GDM1 (cell line): ENCODE measurements around the gene RBPJL.
A peak's percentile ranks its signal among the peaks of the same experiment; 100 is the strongest.

Source experiments
- DNase-seq: peaks from one replicate; lab custom pipeline; 2025; lab: John Stamatoyannopoulos, UW

RBPJL gene

DNA sequence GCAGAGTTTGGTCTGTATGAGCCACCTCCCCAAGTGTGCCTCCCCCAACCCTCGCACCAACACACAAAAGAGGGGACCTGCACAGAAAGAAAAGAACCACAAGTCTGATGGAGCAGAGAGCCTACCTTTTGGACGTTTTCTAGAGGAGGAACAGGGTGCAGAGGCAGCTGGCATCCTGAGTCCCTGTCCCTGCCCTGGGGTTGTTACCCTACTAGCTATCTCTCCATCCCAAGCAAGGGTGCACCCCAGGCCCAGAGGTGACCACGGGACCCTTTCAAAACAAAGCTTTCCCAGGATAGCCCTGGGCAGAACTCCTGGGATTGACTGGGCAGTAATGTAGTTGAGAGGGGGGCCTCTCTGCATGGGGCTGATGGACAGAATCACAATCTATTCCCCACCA, 11.2 kb downstream of the RBPJL start:
- no peak for DNase-seq

DNA sequence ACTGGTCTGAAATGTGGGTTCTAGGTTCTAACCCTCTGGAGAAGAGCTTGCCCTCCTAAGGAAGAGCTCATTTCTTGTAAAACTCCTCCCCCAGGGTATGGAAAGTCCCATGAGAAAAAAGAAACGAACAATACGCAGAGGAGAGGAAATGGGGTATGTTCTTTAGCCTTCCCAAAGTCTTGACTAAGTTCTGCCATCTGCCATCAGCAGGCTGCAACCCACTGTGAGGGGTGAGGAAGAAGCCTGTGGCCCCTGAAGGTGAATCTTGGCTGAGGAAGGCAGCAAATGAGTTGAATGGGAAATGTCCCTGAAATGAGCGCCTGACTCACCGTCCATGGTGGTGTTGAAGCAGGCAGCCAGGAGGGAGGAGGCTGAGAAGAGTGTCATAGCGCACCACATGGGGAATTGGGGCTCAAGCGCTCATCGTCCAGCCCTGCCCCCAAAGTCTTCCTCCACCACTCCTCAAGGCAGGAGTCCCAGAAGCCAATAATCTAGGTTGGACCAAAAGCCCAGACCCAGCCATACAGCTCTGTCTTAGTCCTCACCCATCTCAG, 11.8 kb downstream of the RBPJL start:
- DNase-seq, result no peak

DNA sequence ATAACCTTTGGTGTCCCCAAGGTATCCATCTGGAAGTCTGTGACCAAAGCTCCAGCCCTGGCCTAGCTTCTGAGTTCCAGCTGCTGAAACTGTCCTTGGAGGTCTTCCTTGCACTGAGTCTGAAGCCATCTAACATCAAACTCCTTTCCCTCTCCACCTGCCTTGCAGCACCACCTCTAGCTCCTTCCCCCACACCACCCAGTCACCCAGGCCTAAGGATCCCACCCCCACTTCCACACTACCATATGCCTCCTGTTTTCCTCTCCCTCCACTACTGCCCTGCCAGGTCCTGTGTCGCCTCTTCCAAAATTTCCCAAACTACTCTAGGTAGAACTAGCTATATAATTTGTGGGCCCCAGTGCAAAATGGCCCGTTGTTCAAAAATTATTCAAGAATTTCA, 12.3 kb downstream of the RBPJL start:
- no peak for DNase-seq

DNA sequence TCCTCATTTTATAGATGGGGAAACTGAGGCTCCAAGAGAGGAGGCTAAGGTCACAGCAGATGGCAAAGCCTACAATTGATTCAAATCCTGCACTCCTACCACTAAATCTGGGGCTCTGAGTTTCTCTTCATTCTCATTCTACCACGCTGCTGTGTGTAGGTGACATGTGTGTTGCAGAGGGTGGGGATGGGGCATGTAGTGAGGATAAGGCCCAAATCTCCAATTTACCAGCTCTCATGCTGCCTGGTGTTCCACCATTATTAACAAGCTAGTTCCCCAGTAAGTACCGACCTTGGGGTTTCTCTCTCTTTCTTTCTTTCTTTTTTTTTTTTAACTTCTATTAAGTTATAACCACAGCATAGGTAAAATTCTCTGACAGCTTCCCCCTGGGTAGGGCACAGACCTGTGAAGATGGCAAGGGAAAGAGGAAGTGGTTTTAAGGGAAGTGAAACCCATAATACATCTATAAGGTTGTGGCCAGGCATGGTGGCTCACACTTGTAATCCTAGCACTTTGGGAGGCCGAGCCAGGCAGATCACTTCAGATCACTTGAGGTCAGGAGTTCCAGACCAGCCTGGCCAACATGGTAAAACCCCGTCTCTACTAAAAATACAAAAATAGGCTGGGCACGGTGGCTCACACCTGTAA, 14.4 kb downstream of the RBPJL start:
- no peak for DNase-seq

DNA sequence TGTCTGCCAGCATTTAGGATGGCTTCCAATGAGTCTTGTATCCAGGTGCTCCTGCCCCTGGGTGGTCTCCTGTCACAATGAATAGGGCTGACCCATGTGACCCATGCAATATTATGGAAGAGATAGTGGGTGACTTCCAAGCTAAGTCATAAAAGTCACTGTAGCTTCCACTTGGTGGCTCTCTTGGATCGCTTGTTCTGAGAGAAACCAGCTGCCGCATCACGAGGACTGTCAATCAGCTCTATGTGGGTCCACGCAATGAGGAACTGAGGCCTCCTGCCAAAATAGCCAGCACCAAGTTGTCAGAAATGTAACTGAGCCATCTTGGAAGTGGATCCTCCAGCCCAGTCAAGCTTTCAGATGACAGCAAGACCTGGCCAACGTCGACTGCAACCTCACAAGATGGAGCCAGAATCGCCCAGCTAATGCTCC, 16.3 kb downstream of the RBPJL start:
- DNase-seq, result peak; percentile 62

DNA sequence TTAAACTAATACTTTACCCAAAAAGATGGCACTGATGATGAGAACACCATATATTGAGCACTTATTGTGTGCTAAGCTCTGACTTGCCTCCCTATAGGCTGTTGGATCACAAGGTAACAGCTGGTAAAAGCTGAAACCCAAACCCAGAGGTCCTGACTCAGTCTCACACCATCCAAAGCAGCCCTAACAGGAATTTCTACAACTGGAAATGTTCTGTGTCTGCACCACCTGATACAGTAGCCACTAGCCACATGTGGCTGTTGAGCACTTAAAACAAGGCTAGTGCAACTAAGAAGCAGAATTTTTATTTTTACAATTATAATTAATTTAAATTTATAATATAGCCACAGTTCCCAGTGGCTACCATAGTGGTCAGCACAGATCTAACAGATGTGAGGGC, 17.1 kb downstream of the RBPJL start:
- no peak for DNase-seq

DNA sequence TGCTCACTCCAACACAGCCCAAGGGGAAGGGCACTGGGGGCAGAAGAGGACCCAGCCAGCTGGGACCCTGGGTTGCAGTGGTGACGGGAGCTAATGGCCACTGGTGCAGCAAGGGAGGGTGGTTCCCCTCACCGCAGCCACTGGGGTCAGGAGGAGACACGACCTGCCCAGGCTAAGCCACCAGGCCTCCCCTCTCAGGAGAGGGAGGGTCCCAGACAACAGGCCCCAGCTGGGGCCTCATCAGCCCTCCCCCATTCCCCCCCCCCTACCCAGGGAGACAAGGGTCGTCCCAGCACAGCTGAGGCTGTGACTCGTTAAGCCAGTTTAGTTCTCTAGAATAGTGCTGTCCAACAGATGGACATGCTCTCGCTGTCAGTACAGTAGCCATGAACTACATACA, 18.7 kb downstream of the RBPJL start:
- no peak for DNase-seq

DNA sequence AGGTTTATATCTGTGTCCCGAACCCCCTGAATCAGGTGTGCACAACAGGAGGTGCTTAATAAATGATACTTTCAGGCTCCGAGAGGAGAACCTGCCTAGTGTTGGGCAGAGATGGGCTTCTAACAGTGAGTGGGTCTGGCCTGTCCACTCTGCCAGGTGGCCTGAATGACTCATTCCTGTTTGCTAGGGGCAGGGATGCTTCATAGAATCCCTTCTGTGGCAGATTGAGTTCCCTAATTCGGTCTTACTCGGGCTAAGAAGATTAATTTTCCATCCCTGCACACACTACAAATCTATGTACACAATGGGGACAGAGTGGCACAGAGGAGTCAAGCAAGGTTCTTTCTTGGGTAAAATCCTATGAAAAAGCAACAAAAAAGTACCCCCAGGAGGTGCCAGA, 21.8 kb downstream of the RBPJL start:
- no peak for DNase-seq

DNA sequence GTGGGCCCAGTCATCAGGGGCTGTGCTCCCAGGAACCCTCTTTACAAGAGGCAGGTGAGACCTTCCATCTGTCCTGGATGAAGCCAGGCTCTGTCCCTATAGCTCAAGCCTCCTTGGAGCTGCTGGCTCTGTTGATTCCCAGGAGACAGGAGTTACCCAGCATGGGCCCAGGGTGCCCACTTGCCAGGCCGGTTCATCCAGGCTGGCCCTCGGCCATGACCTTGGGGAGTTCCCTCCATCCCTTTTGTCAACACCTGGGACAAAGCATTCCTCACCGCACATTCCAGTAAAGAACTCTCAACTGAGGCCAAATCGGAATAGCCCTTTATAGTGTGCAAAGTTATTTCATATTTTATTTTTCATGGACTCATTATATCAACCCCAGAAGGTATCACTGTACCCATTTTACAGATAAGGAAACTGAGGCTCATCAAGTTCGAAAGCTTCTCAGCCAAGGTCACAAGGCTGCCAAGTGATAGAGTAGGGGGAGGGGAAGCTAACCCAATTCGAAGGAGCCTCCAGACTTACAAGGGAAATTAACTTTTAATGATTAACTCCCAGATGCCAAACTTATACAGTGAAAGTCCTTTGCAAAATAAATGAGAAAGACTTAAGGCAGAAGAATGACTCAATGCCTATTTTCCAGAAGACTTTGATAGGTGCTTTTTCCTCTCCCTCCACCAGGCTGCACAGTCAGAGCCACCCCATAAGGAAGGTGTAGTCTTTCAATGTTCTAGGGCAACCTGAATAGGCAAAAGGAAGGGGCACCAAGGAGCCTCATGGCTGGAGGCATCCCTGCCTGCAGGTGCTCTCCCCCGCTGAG, 23.1 kb downstream of the RBPJL start:
- no peak for DNase-seq

DNA sequence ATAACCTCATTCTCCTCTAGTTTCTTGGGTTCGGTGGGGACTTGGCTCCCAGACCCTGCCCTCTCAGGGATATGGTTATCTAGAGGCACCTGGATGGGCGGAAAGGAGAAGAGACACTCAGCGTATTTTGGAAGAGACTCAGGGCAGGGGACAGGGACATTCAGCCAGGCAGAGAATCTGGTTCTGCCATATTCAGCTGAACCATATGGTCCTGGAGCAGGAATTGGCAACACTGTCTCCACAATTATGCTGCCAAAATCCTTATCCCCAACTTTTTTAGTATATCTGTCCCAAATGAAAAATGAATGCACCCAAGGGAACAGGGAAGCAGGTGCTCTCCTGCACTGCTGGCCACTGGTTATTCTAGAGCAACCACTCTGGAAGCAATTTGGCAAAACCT, 23.8 kb downstream of the RBPJL start:
- DNase-seq, result no peak

DNA sequence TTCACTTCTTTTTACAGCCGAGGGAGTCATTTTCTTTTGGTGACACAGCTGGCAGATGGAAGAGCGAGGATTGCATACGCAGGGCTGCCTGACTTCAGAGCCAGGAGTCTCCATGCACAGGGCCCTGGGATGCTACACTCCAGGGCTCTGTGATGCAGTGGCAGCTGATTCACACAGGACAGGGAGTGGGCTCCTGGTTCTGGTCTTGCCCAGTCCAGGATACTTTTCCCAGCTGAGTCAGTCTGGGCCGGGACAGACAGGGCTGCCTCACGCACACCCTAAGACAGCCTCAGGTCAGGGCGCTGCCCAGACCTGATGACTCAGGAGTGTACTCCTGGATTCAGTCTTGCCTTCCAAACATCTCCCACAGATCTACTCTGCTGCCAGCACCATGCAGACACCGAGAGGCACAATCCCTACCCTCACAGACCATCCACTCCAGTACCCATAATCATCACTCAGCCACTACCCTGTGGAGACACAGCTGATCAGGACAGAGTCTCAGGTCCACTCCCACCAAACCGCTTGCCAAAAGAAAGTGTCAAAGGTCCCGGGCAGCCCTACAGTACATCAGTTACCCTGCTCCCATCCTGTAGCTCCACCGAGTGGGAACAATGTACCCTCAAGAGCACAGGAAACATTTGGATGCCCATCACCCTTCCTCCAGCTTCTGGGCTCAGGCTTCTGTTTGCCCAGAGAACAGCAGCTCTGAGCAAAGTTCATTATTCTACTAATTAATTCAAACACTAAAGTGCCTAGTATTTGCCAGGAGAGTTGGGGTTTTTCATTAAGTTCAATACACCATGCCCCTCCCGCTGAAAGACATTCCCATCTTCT, 30.1 kb downstream of the RBPJL start:
- no peak for DNase-seq

DNA sequence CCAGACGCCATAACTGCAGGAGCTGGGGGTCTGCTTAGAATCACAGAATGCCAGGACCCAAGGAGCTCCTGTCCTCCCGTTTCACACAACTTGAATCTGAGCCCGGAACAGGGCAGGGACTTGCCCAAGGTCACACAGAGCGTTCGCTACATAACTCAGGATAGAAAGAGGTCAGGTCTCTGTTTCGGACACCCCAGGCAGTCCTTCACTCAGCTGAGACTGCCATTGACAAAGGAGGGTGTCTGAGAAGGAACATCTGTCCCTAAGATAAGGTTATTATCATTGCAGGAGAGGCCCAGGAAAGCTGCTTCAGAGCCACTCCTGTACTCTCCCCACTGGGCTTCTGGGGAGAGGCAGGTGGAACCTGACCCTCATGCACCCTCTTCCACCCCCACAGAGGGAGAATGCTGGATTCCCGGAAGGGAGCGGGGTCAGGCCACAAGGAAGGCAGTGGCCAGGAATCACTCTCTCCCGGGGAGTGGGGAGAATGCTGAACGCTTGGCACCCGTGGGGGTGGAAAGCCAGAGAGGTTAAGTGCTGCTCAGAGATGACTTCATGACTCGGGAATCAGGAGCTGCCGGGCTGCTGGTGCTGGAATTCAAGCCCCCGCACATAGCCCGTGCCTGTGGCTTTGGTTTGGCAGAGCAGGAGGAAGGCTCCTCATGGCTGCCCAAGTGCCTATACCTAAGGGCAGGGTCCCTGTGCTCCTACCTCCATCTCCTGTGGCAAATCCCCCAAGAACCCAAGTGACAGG, 30.9 kb downstream of the RBPJL start:
- no peak for DNase-seq

DNA sequence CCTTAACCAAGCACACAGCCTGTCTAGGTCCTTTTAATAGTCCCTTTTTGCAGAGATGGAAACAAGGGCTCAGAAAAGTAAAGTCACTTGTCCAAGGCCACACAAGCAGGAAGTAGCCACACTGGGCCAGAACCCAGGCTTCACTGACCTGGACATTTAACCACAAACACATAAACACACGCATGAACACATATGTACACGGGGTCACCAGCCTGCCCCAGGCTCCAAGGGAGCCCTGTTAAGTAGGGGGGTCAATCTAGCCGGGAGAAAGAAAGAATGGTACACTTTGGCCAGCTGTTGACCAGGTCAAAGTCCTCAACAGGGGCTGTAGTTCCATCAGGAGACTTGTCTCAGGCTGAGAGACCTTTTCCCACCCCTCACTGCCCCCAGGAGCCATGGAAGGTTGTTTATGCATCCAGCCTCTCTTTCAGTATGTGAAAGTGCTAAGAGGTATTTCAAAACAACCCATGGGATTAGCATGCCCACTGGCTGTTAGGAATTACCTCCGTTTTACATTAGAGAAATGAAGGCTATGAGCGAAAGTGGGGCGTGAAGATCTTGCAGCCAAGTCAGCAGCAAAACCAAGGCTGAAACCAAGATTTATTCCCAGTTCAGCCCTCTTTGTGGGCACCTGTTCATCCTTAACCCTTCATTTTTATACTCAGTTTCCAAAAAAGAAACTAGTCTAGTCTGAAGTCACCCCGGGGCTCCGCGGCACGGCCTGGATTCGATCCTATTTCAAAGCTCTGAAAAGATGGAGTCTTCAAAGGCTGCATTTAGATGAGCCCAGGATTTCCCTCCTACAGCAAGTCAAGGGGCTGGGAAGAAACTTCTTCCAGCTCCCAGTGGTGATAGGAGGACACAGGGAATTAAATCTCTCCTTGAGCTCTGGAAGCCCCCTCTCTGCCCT, 31.7 kb downstream of the RBPJL start:
- DNase-seq, result no peak

DNA sequence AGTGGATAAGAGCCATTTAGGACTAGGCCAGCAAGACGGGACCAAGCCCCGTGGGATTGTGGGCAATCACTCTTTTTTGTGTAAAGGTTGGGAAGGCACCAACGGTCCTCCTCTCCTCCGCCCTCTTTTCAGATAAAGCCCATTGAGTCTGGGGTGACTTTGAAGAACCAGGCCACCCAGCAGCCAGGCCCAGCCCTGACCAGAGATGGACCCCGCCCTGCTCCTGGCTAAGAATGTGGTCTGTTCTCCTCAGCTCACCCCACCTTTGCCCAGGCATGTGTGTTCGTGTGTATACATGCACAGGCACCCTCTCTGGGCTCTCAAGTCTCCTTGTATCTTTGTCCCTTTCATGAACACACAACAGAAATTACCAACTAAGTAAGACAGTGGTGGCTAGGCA, 32.4 kb downstream of the RBPJL start:
- DNase-seq, result no peak

DNA sequence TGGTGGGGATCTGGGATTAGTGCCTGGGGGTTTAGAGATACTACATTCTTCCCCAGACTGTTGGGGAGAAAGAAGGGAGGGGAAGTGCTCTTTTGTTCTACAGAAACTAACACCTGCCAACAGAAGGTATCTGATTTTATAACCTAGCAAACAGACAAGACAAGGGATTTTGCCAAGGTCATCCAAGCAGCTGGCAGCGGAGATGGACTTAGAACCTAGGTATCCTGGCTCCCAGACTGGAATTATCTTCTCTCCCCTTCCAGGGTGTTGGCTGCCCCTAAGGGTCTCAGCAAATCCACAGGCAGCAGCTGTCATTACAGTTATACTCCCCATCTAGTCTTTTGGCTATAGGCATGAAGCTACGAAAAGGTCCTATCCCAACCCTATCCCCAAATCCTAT, 33.2 kb downstream of the RBPJL start:
- DNase-seq, result no peak

DNA sequence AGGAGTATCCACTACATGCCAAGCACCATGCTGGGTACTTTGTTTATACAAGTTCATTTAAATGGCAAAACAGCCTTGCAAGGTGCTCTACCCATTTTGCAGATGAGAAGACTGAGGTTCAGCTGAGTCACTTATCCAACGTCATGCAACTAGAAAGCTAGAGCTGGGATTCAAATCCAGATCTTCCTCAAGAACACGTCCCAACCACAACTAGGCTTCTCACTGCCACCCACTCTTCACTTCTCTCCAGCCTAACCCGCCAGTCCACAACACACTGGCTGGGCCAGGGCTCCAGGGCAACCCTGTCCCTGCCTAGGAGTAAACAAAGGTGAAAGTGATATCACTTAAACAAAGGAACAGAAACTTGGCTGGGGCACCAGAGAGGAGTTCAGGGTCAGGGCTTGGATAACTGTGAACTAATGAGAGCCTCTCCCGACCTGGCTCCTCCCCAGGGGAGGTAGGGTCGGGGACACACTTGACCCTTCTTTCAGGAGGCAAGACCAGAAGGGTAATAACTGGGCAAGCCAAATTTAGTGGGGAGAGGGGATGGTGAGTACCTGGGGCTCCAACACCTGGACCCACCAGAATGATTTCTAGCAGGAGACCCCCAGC, 33.7 kb downstream of the RBPJL start:
- no peak for DNase-seq

DNA sequence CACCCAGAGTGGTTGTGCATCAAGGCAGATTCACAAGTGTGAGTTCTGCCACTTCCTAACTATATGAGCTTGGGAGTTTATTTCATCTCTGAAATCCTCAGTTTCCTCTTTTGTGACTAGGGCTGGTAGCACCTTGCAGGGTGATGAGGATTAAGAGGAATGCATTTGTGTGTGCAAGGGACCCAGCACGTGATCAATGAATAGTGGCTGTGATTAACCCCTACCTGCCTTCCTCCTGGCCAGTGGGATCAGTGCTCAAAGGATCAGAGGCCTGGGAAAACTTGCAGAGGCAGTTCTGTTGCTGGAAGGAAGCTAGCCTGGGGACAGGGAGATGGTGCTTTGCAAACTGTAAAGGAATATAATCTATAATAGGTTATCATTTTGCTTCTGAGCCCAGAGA, 34.3 kb downstream of the RBPJL start:
- DNase-seq, result no peak

DNA sequence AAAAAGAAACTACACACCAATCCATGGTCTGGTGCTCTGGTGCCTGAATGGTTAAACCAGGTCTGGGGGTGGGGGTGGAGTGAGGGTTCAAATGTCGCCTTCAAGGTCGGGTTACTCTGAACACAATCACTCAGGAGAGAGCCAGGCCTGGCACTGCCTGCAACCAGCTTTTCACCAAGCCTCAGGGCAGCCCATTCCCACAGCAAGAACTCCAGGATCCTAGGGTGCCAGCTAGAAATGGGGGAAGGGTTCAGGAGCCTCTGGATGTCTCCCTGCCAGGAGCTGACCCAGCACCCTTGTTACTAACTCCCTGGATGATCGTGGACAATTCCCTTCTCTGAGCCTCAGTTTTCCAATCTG, 34.9 kb downstream of the RBPJL start:
- no peak for DNase-seq

DNA sequence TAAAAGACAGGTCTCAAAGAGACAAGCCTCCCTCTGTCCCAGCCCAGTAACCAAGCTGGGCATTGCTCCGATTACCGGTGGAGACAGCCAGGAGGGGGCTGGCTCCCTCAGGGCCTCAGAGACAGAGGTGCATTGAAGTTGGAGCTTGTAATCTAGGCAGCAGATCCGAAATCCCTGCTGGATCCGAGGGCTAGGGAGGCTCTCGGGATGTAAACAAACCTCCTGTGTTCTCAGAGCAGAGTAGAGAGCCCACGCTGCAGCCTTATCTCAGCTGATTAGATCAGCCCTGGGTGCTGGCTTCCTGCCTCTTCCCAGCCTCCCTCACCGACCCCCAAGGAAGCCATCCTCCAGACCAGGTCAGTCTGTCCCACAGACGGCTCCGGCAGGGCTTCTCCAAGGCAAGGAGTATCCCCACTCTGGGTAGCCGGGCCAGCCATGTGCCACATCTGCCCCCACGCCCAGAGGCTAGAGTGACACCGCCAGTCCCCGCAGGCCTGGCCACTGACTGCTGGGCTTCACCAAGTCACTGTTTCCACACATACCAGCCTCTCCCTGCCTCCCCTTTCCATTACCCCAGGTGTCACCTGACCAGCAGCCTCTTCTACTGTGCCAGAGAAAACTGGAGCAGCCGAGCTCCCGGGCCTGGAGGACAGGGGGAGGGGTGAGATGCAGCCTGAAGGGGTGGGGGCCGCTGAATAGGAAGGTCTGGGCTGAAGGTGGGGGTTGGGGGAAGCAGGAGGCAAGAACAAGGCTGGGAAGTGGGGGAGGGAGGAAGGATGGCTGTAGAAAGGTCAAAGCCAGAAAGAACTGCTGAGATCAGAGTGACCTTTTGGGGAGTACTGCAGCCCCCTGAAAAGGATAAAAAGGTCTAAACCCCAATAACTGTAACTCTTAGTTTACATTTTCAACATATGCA, 35.6 kb downstream of the RBPJL start:
- no peak for DNase-seq
